ENCODE data around the gene TMEM184C.

Gene TMEM184C

DNA sequence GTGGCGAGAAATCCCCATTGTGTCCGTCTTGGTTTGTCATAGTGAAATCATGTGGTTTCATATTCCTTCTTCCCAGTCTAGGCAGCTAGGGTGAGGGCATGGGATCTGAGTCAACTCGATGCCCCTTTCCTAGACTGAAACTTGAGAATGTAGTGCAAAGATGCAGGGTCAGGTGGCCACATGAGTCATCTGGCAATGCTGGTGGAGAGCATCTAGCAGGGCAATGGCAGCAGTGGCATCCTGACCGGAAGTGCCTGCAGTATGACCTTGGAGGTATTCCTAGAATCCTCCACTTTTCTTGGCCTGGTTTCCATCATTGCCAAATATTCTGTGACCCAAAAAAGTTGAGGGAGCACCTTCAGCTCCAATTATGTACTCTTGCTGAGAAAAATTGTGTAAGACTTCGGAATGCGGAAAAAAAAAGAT lies 39.1 kb upstream of the TMEM184C start:
- no peak for TF ChIP-seq POLR2AphosphoS5 (IDR thresholded peaks at IDR 0.05; ENCODE audit: low read depth, low read length)
- no peak for TF ChIP-seq FOXP2 (optimal IDR thresholded peaks at IDR 0.05; ENCODE audit: borderline replicate concordance, extremely low read depth, extremely low read length, insufficient read depth)
- no peak for TF ChIP-seq TAF1 (IDR thresholded peaks at IDR 0.05; ENCODE audit: borderline replicate concordance, insufficient read depth, low read length)
- TF ChIP-seq, protein P1, sequence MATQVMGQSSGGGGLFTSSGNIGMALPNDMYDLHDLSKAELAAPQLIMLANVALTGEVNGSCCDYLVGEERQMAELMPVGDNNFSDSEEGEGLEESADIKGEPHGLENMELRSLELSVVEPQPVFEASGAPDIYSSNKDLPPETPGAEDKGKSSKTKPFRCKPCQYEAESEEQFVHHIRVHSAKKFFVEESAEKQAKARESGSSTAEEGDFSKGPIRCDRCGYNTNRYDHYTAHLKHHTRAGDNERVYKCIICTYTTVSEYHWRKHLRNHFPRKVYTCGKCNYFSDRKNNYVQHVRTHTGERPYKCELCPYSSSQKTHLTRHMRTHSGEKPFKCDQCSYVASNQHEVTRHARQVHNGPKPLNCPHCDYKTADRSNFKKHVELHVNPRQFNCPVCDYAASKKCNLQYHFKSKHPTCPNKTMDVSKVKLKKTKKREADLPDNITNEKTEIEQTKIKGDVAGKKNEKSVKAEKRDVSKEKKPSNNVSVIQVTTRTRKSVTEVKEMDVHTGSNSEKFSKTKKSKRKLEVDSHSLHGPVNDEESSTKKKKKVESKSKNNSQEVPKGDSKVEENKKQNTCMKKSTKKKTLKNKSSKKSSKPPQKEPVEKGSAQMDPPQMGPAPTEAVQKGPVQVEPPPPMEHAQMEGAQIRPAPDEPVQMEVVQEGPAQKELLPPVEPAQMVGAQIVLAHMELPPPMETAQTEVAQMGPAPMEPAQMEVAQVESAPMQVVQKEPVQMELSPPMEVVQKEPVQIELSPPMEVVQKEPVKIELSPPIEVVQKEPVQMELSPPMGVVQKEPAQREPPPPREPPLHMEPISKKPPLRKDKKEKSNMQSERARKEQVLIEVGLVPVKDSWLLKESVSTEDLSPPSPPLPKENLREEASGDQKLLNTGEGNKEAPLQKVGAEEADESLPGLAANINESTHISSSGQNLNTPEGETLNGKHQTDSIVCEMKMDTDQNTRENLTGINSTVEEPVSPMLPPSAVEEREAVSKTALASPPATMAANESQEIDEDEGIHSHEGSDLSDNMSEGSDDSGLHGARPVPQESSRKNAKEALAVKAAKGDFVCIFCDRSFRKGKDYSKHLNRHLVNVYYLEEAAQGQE (IDR thresholded peaks at IDR 0.05; ENCODE audit: insufficient read depth in 1 of 2, low read depth in 2 of 2, low read length in 2 of 2): no peak
- no peak for TF ChIP-seq SIN3A (IDR thresholded peaks at IDR 0.05; ENCODE audit: borderline replicate concordance, insufficient read depth, low read length)

DNA sequence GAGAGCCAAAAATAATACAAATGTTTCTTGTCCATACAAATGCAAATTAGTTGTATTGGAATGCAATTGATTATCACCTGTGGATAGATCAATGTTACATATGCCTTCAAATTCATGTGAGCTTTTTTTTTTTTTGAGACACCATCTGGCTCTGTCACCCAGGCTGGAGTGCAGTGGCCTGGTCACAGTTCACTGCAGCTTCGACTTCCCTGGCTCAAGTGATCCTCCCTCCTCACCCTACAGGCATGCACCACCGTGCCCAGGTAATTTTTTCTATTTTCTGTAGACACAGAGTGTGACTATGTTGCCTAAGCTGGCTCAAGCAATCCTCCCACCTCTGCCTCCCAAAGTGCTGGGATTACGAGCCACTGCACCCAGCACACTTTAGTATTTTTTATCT lies 38.6 kb upstream of the TMEM184C start:
- no peak for TF ChIP-seq POLR2AphosphoS5 (IDR thresholded peaks at IDR 0.05; ENCODE audit: low read depth, low read length)
- TF ChIP-seq SIN3A (IDR thresholded peaks at IDR 0.05; ENCODE audit: borderline replicate concordance, insufficient read depth, low read length): no peak
- no peak for TF ChIP-seq FOXP2 (optimal IDR thresholded peaks at IDR 0.05; ENCODE audit: borderline replicate concordance, extremely low read depth, extremely low read length, insufficient read depth)
- TF ChIP-seq TAF1 (IDR thresholded peaks at IDR 0.05; ENCODE audit: borderline replicate concordance, insufficient read depth, low read length): no peak
- TF ChIP-seq, protein P1 (IDR thresholded peaks at IDR 0.05; ENCODE audit: insufficient read depth in 1 of 2, low read depth in 2 of 2, low read length in 2 of 2): no peak

DNA sequence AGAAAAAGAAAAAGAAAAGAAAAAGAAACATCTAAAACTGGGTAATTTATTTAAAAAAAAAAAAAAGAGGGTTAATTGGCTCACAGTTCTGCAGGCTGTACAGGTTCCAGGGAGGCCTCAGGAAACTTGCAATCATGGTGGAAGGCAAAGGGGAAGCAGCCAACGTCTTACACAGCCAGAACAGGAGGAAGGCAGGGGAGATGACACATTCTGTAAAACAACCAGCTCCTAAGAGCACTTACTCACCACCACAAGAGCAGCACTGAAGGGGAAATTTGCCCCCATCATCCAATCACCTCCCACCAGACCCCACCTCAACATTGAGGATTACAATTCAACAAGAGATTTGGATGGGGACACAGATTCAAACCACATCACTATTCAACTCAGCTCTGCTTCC lies 36.8 kb upstream of the TMEM184C start:
- TF ChIP-seq, protein P1 (IDR thresholded peaks at IDR 0.05; ENCODE audit: insufficient read depth in 1 of 2, low read depth in 2 of 2, low read length in 2 of 2): no peak
- TF ChIP-seq POLR2AphosphoS5 (IDR thresholded peaks at IDR 0.05; ENCODE audit: low read depth, low read length) (no peak), SIN3A (IDR thresholded peaks at IDR 0.05; ENCODE audit: borderline replicate concordance, insufficient read depth, low read length) (no peak)

DNA sequence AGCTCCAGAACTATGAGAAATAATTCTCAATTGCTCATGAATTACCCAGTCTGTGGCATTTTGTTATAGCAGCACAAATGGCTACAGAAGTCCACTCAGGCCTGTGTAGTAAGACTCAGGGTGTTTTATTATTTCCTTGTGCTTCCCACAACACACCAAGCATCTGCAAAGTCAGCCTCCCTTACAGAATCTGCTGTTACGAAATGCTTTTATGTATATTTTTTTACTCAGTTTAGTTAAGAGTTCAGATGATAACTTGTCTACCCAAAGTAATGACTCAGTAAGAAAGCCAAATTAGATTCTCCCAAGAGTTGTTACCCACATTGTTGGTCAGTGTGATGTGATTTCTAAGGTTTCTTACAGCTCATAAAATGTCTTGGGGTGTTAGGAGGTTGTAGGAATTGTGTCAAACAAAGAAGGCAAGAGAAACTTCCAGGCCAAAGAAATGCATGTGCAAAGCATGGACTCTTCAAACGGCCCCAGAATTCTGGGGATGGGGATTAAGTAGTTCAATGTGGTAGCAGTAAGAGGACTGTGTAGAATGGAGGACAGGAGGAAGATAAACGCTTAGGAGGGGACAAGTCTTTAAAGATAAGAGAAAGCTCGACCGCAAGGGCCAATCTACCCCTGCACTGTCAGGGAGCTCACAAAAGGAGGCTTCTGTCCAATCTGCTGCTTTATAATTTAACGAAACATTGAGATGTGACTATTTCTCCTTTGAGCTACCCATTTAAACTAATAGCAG lies 35.4 kb upstream of the TMEM184C start:
- TF ChIP-seq TAF1 (IDR thresholded peaks at IDR 0.05; ENCODE audit: borderline replicate concordance, insufficient read depth, low read length) (no peak), FOXP2 (optimal IDR thresholded peaks at IDR 0.05; ENCODE audit: borderline replicate concordance, extremely low read depth, extremely low read length, insufficient read depth) (no peak), SIN3A (IDR thresholded peaks at IDR 0.05; ENCODE audit: borderline replicate concordance, insufficient read depth, low read length) (no peak), POLR2AphosphoS5 (IDR thresholded peaks at IDR 0.05; ENCODE audit: low read depth, low read length) (no peak)
- TF ChIP-seq, protein P1 (IDR thresholded peaks at IDR 0.05; ENCODE audit: insufficient read depth in 1 of 2, low read depth in 2 of 2, low read length in 2 of 2): no peak

All from PFSK-1 (cell line).